Neuronal stem cell (in vitro differentiated cells): ENCODE results near the gene PPL.

Experiments used
- DNase-seq: peaks from one replicate; pipeline ENCODE4 v3.0.0-alpha.2; 2013; ENCODE audit warnings: low spot score
- H2AFZ ChIP-seq: one replicate; pipeline ENCODE4 v1.6.1; 2013; ENCODE audit warnings: mild to moderate bottlenecking, low read length, inconsistent platforms
- H2AK5ac ChIP-seq: 2 replicates; pipeline ENCODE4 v1.6.1; 2013; ENCODE audit warnings: low read depth, mild to moderate bottlenecking, inconsistent platforms, low read length, moderate library complexity, mixed read lengths
- H2BK120ac ChIP-seq: 2 replicates; pipeline ENCODE4 v1.6.1; 2013; ENCODE audit warnings: low read depth, mild to moderate bottlenecking, inconsistent platforms, low read length, moderate library complexity, mixed read lengths
- H2BK12ac ChIP-seq: one replicate; pipeline ENCODE4 v1.6.1; 2013; ENCODE audit warnings: low read length, inconsistent platforms
- H2BK15ac ChIP-seq: 2 replicates; pipeline ENCODE4 v1.6.1; 2013; ENCODE audit warnings: mild to moderate bottlenecking, low read length, inconsistent platforms, mixed read lengths
- H2BK5ac ChIP-seq: one replicate; pipeline ENCODE4 v1.6.1; 2013; ENCODE audit warnings: inconsistent platforms, mild to moderate bottlenecking, low read length, moderate library complexity
- H3K14ac ChIP-seq: one replicate; pipeline ENCODE4 v1.6.1; 2013; ENCODE audit warnings: low read length, inconsistent platforms
- H3K18ac ChIP-seq: 2 replicates; pipeline ENCODE4 v1.6.1; 2013; ENCODE audit warnings: low read length, inconsistent platforms
- H3K23ac ChIP-seq: 2 replicates; pipeline ENCODE4 v1.6.1; 2013; ENCODE audit warnings: low read depth, mild to moderate bottlenecking, mixed read lengths, low read length, inconsistent platforms; ENCODE audit not compliant: poor library complexity
- H3K27ac ChIP-seq: replicated peaks from 3 replicates; pipeline ENCODE4 v1.5.1; 2013; ENCODE audit warnings: low read length, inconsistent platforms
- H3K27me3 ChIP-seq, 3 experiments: 2 replicates each; pipeline ENCODE4 v1.6.1; 2013; ENCODE audit warnings: low read length in 3 of 3, mild to moderate bottlenecking in 2 of 3, inconsistent platforms in 1 of 3, low read depth in 1 of 3, mixed read lengths in 1 of 3, moderate library complexity in 1 of 3; ENCODE audit not compliant: control insufficient read depth in 3 of 3, insufficient read depth in 3 of 3
- H3K36me3 ChIP-seq, 2 donors: replicated peaks in 1 of 2; 2 replicates each; pipeline ENCODE4 v1.6.1; 2013; ENCODE audit warnings: low read length in 2 of 2; ENCODE audit not compliant: control insufficient read depth in 2 of 2, insufficient read depth in 2 of 2
- H3K4ac ChIP-seq: 2 replicates; pipeline ENCODE4 v1.6.1; 2013; ENCODE audit warnings: inconsistent platforms, mild to moderate bottlenecking, low read length, moderate library complexity
- H3K4me1 ChIP-seq, 2 donors: 1 replicate in 1 of 2; 2 replicates in 1 of 2; pipeline ENCODE4 v1.6.1; 2013; ENCODE audit warnings: low read length in 2 of 2, low read depth in 1 of 2; ENCODE audit not compliant: control insufficient read depth in 2 of 2, insufficient read depth in 1 of 2
- H3K4me2 ChIP-seq: one replicate; pipeline ENCODE4 v1.6.1; 2013; ENCODE audit warnings: mild to moderate bottlenecking, low read length, inconsistent platforms; ENCODE audit not compliant: insufficient read depth, poor library complexity, severe bottlenecking
- H3K4me3 ChIP-seq, 2 donors: 2 replicates each; pipeline ENCODE4 v1.5.1; 2013; ENCODE audit warnings: low read length in 2 of 2, mild to moderate bottlenecking in 2 of 2, inconsistent platforms in 1 of 2, moderate library complexity in 1 of 2
- H3K79me1 ChIP-seq: one replicate; pipeline ENCODE4 v1.6.1; 2013; ENCODE audit warnings: low read depth, mild to moderate bottlenecking, inconsistent platforms, low read length, moderate library complexity
- H3K9ac ChIP-seq: one replicate; pipeline ENCODE4 v1.6.1; 2013; ENCODE audit warnings: mild to moderate bottlenecking, low read depth, low read length, inconsistent platforms; ENCODE audit not compliant: poor library complexity
- H3K9me3 ChIP-seq, 2 donors: replicated peaks in 1 of 2; 2 replicates each; pipeline versions ENCODE3 to v1.6.1; 2013; ENCODE audit warnings: low read length in 2 of 2, mild to moderate bottlenecking in 2 of 2, inconsistent platforms in 1 of 2, low read depth in 1 of 2, mixed read lengths in 1 of 2, moderate library complexity in 1 of 2; ENCODE audit not compliant: control insufficient read depth in 2 of 2, insufficient read depth in 1 of 2
- H4K8ac ChIP-seq: one replicate; pipeline ENCODE4 v1.6.1; 2013; ENCODE audit warnings: low read depth, mild to moderate bottlenecking, inconsistent platforms, low read length, moderate library complexity
- H4K91ac ChIP-seq: one replicate; pipeline ENCODE4 v1.6.1; 2013; ENCODE audit warnings: low read length, low read depth, mild to moderate bottlenecking, inconsistent platforms; ENCODE audit not compliant: poor library complexity
- WGBS, 2 donors: extraction: QIAGEN DNeasy Blood & Tissue Kit; methylation state at CpG; one replicate each; pipeline ENCODE4 v1.1.7; 2013; ENCODE audit warnings: missing lambda C conversion rate in 2 of 2, mixed read lengths in 1 of 2; ENCODE audit not compliant: insufficient read length in 2 of 2, insufficient replicate concordance in 1 of 2; ENCODE audit errors: extremely low coverage in 2 of 2; 5-methylcytosine and 5-hydroxymethylcytosine counted together

Gene PPL

GRCh38 chr16:4893103-4893862, 43.7 kb downstream of the PPL start:
- Histone ChIP-seq H3K4ac (no peak overlapping the region), H3K4me1 (no peaks in the 10 kb centered on the region), H4K91ac (no peak overlapping the region), H2BK120ac (no peak overlapping the region), H3K27ac (no peak overlapping the region), H3K23ac (peak overlapping the region; percentile 95), H3K36me3 (peaks cover 0 to 2% of the 10 kb centered on the region in 2 donors), H3K18ac (peak overlapping the region; percentile 71), H2BK12ac (peak overlapping the region; percentile 90), H3K27me3 (no peaks in the 10 kb centered on the region), H3K4me3 (no peak overlapping the region), H4K8ac (no peak overlapping the region), H3K79me1 (peaks cover 2% of the 10 kb centered on the region), H2BK15ac (no peak overlapping the region), H3K14ac (peak overlapping the region; percentile 82), H3K9me3 (peaks cover 0 to under 1% of the 10 kb centered on the region in 2 donors), H3K9ac (peak overlapping the region; percentile 70), H2AFZ (no peak overlapping the region), H3K4me2 (no peak overlapping the region), H2AK5ac (peak overlapping the region; percentile 46), H2BK5ac (no peak overlapping the region)
- DNase-seq: no peak
- WGBS, 2 donors: no CpG with 5 or more reads among the region's 26 CpGs

GRCh38 chr16:4892361-4893102, 44.4 kb downstream of the PPL start:
- Histone ChIP-seq H4K8ac (no peak overlapping the region), H3K27ac (no peak overlapping the region), H3K4me1 (no peaks in the 10 kb centered on the region), H3K9me3 (no peaks in the 10 kb centered on the region), H2BK120ac (no peak overlapping the region), H3K4ac (no peak overlapping the region), H2AFZ (no peak overlapping the region), H2AK5ac (peak overlapping the region; percentile 52), H3K79me1 (peaks cover 2% of the 10 kb centered on the region), H3K36me3 (peaks cover 3 to 4% of the 10 kb centered on the region in 2 donors), H2BK5ac (no peak overlapping the region), H3K4me3 (peak overlapping the region in 1 of 2 donors; percentile 18), H3K23ac (peak overlapping the region; percentile 95), H3K14ac (no peak overlapping the region), H4K91ac (no peak overlapping the region), H2BK12ac (no peak overlapping the region), H3K27me3 (no peaks in the 10 kb centered on the region), H3K4me2 (no peak overlapping the region), H3K18ac (peak overlapping the region; percentile 64), H3K9ac (no peak overlapping the region), H2BK15ac (no peak overlapping the region)
- no CpG with 5 or more reads among the region's 23 CpGs for WGBS, 2 donors
- DNase-seq: no peak

- Histone ChIP-seq H3K4ac (no peak overlapping the region), H3K27me3 (no peaks in the 10 kb centered on the region), H3K18ac (no peak overlapping the region), H3K27ac (no peak overlapping the region), H3K36me3 (peaks cover 9% of the 10 kb centered on the region in 2 donors), H2AK5ac (peak overlapping the region; percentile 52), H3K23ac (no peak overlapping the region), H3K4me3 (no peak overlapping the region), H3K4me2 (no peak overlapping the region), H3K79me1 (peaks cover 2% of the 10 kb centered on the region), H2BK12ac (no peak overlapping the region), H4K8ac (no peak overlapping the region), H2BK120ac (no peak overlapping the region), H3K14ac (no peak overlapping the region), H3K4me1 (no peaks in the 10 kb centered on the region), H2BK5ac (no peak overlapping the region), H3K9ac (no peak overlapping the region), H4K91ac (no peak overlapping the region), H2AFZ (no peak overlapping the region), H3K9me3 (no peaks in the 10 kb centered on the region), H2BK15ac (no peak overlapping the region)
- no peak for DNase-seq
- WGBS, 2 donors: no CpG with 5 or more reads among the region's 12 CpGs
These were observed 45.1 kb downstream of the PPL start for GRCh38 chr16:4891886-4892216.
